PC-9 (cell line): Measurements from ENCODE around the gene SLC44A5. TPM values are rescaled to one million over a fixed set of nuclear protein-coding genes. Genes with fewer than 3 reads are reported as not detected.

Source experiments
- BruUV-seq: library from RNA; stranded (reverse); fragments of 400-500 nt; replicated peaks from 2 replicates; lab custom pipeline; 2021; lab: Mats Ljungman, UMichigan
- CTCF ChIA-PET: fragments of 300-600 bp; sonication (Branson Sonifier 250); formaldehyde crosslinking; loops from one replicate; lab custom pipeline; 2022; ENCODE audit warnings: antibody characterized with exemption; lab: Charles Lee
- POLR2A ChIA-PET: fragments of 300-600 bp; sonication (Branson Sonifier 250); formaldehyde crosslinking; loops from one replicate; lab custom pipeline; 2022; ENCODE audit warnings: antibody characterized with exemption; ENCODE audit not compliant: unreplicated experiment; lab: Charles Lee
- DNase-seq, 2 experiments: peaks; one replicate each; pipeline versions ENCODE4 v3.0.0 to v3.0.0-alpha.2; 2015 to 2022; ENCODE audit warnings: mixed read lengths in 1 of 2
- H2AFZ ChIP-seq: fragments of 200-600 bp; sonication (generic); 2 replicates; pipeline ENCODE4 v1.8.1; 2017; ENCODE audit warnings: antibody characterized with exemption
- H3F3A ChIP-seq: fragments of 200-600 bp; sonication (generic); 2 replicates; pipeline ENCODE4 v1.8.1; 2017; ENCODE audit warnings: antibody characterized with exemption, mild to moderate bottlenecking, low read depth; ENCODE audit not compliant: insufficient read depth
- H3K27ac ChIP-seq: fragments of 200-600 bp; sonication (generic); 2 replicates; pipeline ENCODE4 v1.6.1; 2016; ENCODE audit warnings: mixed run types
- H3K27me3 ChIP-seq: fragments of 200-600 bp; sonication (generic); 2 replicates; pipeline ENCODE4 v1.6.1; 2016; ENCODE audit warnings: low read depth, mixed run types; ENCODE audit not compliant: insufficient read depth
- H3K36me3 ChIP-seq: fragments of 200-600 bp; sonication (generic); 2 replicates; pipeline ENCODE4 v1.6.1; 2016; ENCODE audit warnings: low read depth, mixed run types
- H3K4me1 ChIP-seq: fragments of 200-600 bp; sonication (generic); replicated peaks from 2 replicates; pipeline ENCODE4 v1.6.1; 2016; ENCODE audit warnings: mixed run types; ENCODE audit not compliant: insufficient read depth
- H3K4me2 ChIP-seq: fragments of 200-600 bp; sonication (generic); 2 replicates; pipeline ENCODE4 v1.6.1; 2017; ENCODE audit warnings: mixed run types
- H3K4me3 ChIP-seq: fragments of 200-600 bp; sonication (generic); 2 replicates; pipeline ENCODE4 v1.6.1; 2016; ENCODE audit warnings: mixed run types
- H3K79me2 ChIP-seq: fragments of 200-600 bp; sonication (generic); 2 replicates; pipeline ENCODE4 v1.6.1; 2017; ENCODE audit warnings: low read depth, mixed run types
- H3K9me2 ChIP-seq: fragments of 200-600 bp; sonication (generic); 2 replicates; pipeline ENCODE4 v1.8.1; 2017; ENCODE audit warnings: mild to moderate bottlenecking; ENCODE audit not compliant: insufficient read depth
- H3K9me3 ChIP-seq: fragments of 200-600 bp; sonication (generic); 2 replicates; pipeline ENCODE4 v1.8.1; 2016; ENCODE audit warnings: low read depth; ENCODE audit not compliant: insufficient read depth
- H4K20me1 ChIP-seq: fragments of 200-600 bp; sonication (generic); 2 replicates; pipeline ENCODE4 v1.8.1; 2017; ENCODE audit not compliant: insufficient read depth
- CTCF ChIP-seq: fragments of 200-600 bp; sonication (generic); conservative IDR thresholded peaks from 2 replicates; pipeline ENCODE4 v1.6.1; 2017; ENCODE audit warnings: mixed run types, antibody characterized with exemption, mild to moderate bottlenecking, moderate library complexity
- EZH2 ChIP-seq: fragments of 200-600 bp; sonication (generic); IDR thresholded peaks from 2 replicates; pipeline ENCODE4 v1.8.0; 2017; ENCODE audit warnings: antibody characterized with exemption, low read depth
- intact Hi-C: fragments of 100-400 bp; cut with micrococcal nuclease; formaldehyde crosslinking; loops from one replicate; pipeline ENCODE4 v1.10.0; 2022; ENCODE audit not compliant: unreplicated experiment
- total RNA-seq: library from RNA; stranded (reverse); gene quantifications from 2 replicates; pipeline ENCODE4 v1.2.3, GENCODE V29; 2021

The SLC44A5 gene
- total RNA-seq, 1 experiment from 2014 or later = 0.09 TPM

GRCh38 chr1:75317976-75318375 is 292.9 kb downstream of the SLC44A5 start:
- Histone ChIP-seq H2AFZ (no peak overlapping the region), H3K36me3 (no peaks in the 10 kb centered on the region), H4K20me1 (no peaks in the 10 kb centered on the region), H3K4me1 (no peaks in the 10 kb centered on the region), H3K27me3 (no peaks in the 10 kb centered on the region), H3K4me3 (no peak overlapping the region), H3K9me2 (no peaks in the 10 kb centered on the region), H3K9me3 (no peaks in the 10 kb centered on the region; the same call in 1 of the 2 replicates), H3K4me2 (no peak overlapping the region), H3K79me2 (no peaks in the 10 kb centered on the region), H3K27ac (no peak overlapping the region), H3F3A (no peaks in the 10 kb centered on the region)
- no peak for TF ChIP-seq EZH2
- TF ChIP-seq CTCF = no peak
- no peak for DNase-seq
- no TSS peak for BruUV-seq
- ChIA-PET CTCF (no interaction called here), POLR2A (no interaction called here)
- intact Hi-C loops = no loop called here

GRCh38 chr1:75316230-75316629 is 294.7 kb downstream of the SLC44A5 start:
- no peaks in the 10 kb centered on the region; the same call in 1 of the 2 replicates for H3K9me3 ChIP-seq
- no peaks in the 10 kb centered on the region for H3F3A ChIP-seq
- no peak for DNase-seq
- CTCF ChIA-PET = no interaction called here
- H3K79me2 ChIP-seq = no peaks in the 10 kb centered on the region
- H3K9me2 ChIP-seq = no peaks in the 10 kb centered on the region
- H3K4me2 ChIP-seq = no peak overlapping the region
- H3K4me3 ChIP-seq = no peak overlapping the region
- intact Hi-C loops = no loop called here
- no peaks in the 10 kb centered on the region for H4K20me1 ChIP-seq
- H2AFZ ChIP-seq = no peak overlapping the region
- H3K36me3 ChIP-seq = no peaks in the 10 kb centered on the region
- H3K27ac ChIP-seq = no peak overlapping the region
- no peaks in the 10 kb centered on the region for H3K4me1 ChIP-seq
- TF ChIP-seq EZH2 (no peak), CTCF (no peak)
- no TSS peak for BruUV-seq
- H3K27me3 ChIP-seq = no peaks in the 10 kb centered on the region
- POLR2A ChIA-PET = no interaction called here

- Histone ChIP-seq H3K27me3 (no peaks in the 10 kb centered on the region), H3K4me1 (no peaks in the 10 kb centered on the region), H3K9me2 (no peaks in the 10 kb centered on the region), H3K9me3 (no peaks in the 10 kb centered on the region; the same call in 1 of the 2 replicates), H3K79me2 (no peaks in the 10 kb centered on the region), H3K27ac (no peak overlapping the region), H3K4me2 (no peak overlapping the region), H2AFZ (no peak overlapping the region), H3F3A (no peaks in the 10 kb centered on the region), H3K4me3 (no peak overlapping the region), H3K36me3 (no peaks in the 10 kb centered on the region), H4K20me1 (no peaks in the 10 kb centered on the region)
- CTCF ChIA-PET = interaction anchor here (0.6 kb wide), 1 partner anchor 46 kb away, joined by 6 read pairs; no protein-coding TSS in a partner anchor
- BruUV-seq = no TSS peak
- no peak for TF ChIP-seq EZH2
- TF ChIP-seq CTCF = no peak
- intact Hi-C loops = no loop called here
- DNase-seq = no peak
- POLR2A ChIA-PET = no interaction called here
Measured at GRCh38 chr1:75312620-75313019, 298.3 kb downstream of the SLC44A5 start.
